SK-N-SH (cell line): Measurements from ENCODE around the gene TMEM234. TPM values are rescaled to one million over a fixed set of nuclear protein-coding genes. Genes with fewer than 3 reads are reported as not detected.
A peak's percentile ranks its signal among the peaks of the same experiment; 100 is the strongest.

Experiments used
- CTCF ChIA-PET: fragments of 300-600, 350-600 bp; formaldehyde crosslinking; extraction: SDS; loops from one replicate; lab custom pipeline; 2021; lab: Yijun Ruan, JAX
- POLR2A ChIA-PET: fragments of 350-600 bp; sonication (Branson Sonifier 250); formaldehyde crosslinking; extraction: SDS; loops from one replicate; lab custom pipeline; 2020; ENCODE audit warnings: antibody characterized with exemption, inconsistent platforms; lab: Yijun Ruan, JAX
- DNase-seq: peaks from one replicate; pipeline ENCODE4 v3.0.0; 2012
- H2AFZ ChIP-seq: fragments of 200-600 bp; sonication (generic); 2 replicates; pipeline ENCODE4 v1.8.1; 2016; ENCODE audit warnings: antibody characterized with exemption, mild to moderate bottlenecking, low read depth
- H3F3A ChIP-seq: fragments of 200-600 bp; sonication (generic); replicated peaks from 2 replicates; pipeline ENCODE3; 2016; ENCODE audit warnings: antibody characterized with exemption, mild to moderate bottlenecking; ENCODE audit not compliant: insufficient read depth
- H3K27ac ChIP-seq, 2 experiments: fragments of 200-500 bp in 1 of 2; fragments of 200-600 bp in 1 of 2; sonication (Bioruptor generic) in 1 of 2; sonication (generic), shearing (Covaris generic) in 1 of 2; 2 replicates each; pipeline versions ENCODE4 v1.5.1 to v1.6.1; 2014 to 2016; ENCODE audit warnings: low read depth in 2 of 2, inconsistent platforms in 1 of 2, low read length in 1 of 2, mild to moderate bottlenecking in 1 of 2, mixed read lengths in 1 of 2
- H3K27me3 ChIP-seq: fragments of 200-600 bp; sonication (generic), shearing (Covaris generic); 2 replicates; pipeline ENCODE4 v1.6.1; 2016; ENCODE audit warnings: mixed run types; ENCODE audit not compliant: insufficient read depth
- H3K36me3 ChIP-seq, 2 experiments: fragments of 200-500 bp in 1 of 2; fragments of 200-600 bp in 1 of 2; sonication (Bioruptor generic) in 1 of 2; sonication (generic) in 1 of 2; replicated peaks in 1 of 2; 2 replicates each; pipeline versions ENCODE3 to v1.5.1; 2014 to 2016; ENCODE audit warnings: low read length in 1 of 2, mild to moderate bottlenecking in 1 of 2; ENCODE audit not compliant: insufficient read depth in 2 of 2, control insufficient read depth in 1 of 2
- H3K4me1 ChIP-seq, 2 experiments: fragments of 200-500 bp in 1 of 2; fragments of 200-600 bp in 1 of 2; sonication (Bioruptor generic) in 1 of 2; sonication (generic), shearing (Covaris generic) in 1 of 2; 2 replicates each; pipeline versions ENCODE4 v1.5.1 to v1.6.1; 2014 to 2016; ENCODE audit warnings: low read depth in 1 of 2, low read length in 1 of 2, mixed run types in 1 of 2; ENCODE audit not compliant: insufficient read depth in 2 of 2, control insufficient read depth in 1 of 2
- H3K4me2 ChIP-seq: fragments of 200-600 bp; sonication (generic), shearing (Covaris generic); 2 replicates; pipeline ENCODE4 v1.6.1; 2017; ENCODE audit warnings: mixed run types
- H3K4me3 ChIP-seq, 2 experiments: fragments of 200-500 bp in 1 of 2; fragments of 200-600 bp in 1 of 2; sonication (Bioruptor generic) in 1 of 2; sonication (generic), shearing (Covaris generic) in 1 of 2; 2 replicates each; pipeline versions ENCODE4 v1.5.1 to v1.8.1; 2014 to 2016; ENCODE audit warnings: low read depth in 2 of 2, inconsistent platforms in 1 of 2, low read length in 1 of 2, mild to moderate bottlenecking in 1 of 2, mixed read lengths in 1 of 2, moderate library complexity in 1 of 2
- H3K79me2 ChIP-seq: fragments of 200-600 bp; sonication (generic); 2 replicates; pipeline ENCODE4 v1.8.1; 2017; ENCODE audit warnings: mild to moderate bottlenecking; ENCODE audit not compliant: insufficient read depth
- H3K9ac ChIP-seq: fragments of 200-600 bp; sonication (generic); 2 replicates; pipeline ENCODE4 v1.6.1; 2017; ENCODE audit warnings: mixed run types
- H3K9me2 ChIP-seq: fragments of 200-600 bp; sonication (generic); 2 replicates; pipeline ENCODE4 v1.6.1; 2017; ENCODE audit warnings: mixed run types
- H3K9me3 ChIP-seq: fragments of 200-600 bp; sonication (generic); 2 replicates; pipeline ENCODE4 v1.6.1; 2017; ENCODE audit warnings: mixed run types, mild to moderate bottlenecking, moderate library complexity
- H4K20me1 ChIP-seq: fragments of 200-600 bp; sonication (generic); 2 replicates; pipeline ENCODE4 v1.6.1; 2017; ENCODE audit warnings: mild to moderate bottlenecking, mixed run types; ENCODE audit not compliant: insufficient read depth
- CHD2 ChIP-seq: fragments of 150-350 bp; IDR thresholded peaks from 2 replicates; pipeline ENCODE4 v1.6.1; 2018; ENCODE audit warnings: low read length; ENCODE audit not compliant: partially characterized antibody
- FOSL2 ChIP-seq: IDR thresholded peaks from 2 replicates; pipeline ENCODE4 v1.4.0; 2012; ENCODE audit warnings: low read depth, mild to moderate bottlenecking, moderate library complexity, borderline replicate concordance
- FOXJ3 ChIP-seq: sonication (generic); formaldehyde crosslinking; IDR thresholded peaks from 2 replicates; pipeline ENCODE4 v1.5.1; 2020; ENCODE audit warnings: mild to moderate bottlenecking, missing genetic modification reagents
- FOXM1 ChIP-seq: IDR thresholded peaks from 2 replicates; pipeline ENCODE4 v1.4.0; 2012; ENCODE audit warnings: low read depth, mild to moderate bottlenecking
- GATA2 ChIP-seq: sonication (generic); formaldehyde crosslinking; IDR thresholded peaks from 2 replicates; pipeline ENCODE4 v1.5.0; 2020; ENCODE audit warnings: mild to moderate bottlenecking, missing genetic modification reagents
- MXI1 ChIP-seq: IDR thresholded peaks from 2 replicates; pipeline ENCODE4 v1.6.1; 2012; ENCODE audit warnings: mild to moderate bottlenecking, low read depth, low read length, improper control_type of control experiment
- NRF1 ChIP-seq: IDR thresholded peaks from 2 replicates; pipeline ENCODE4 v1.6.1; 2012; ENCODE audit warnings: low read depth, mild to moderate bottlenecking, low read length
- PBX3 ChIP-seq: IDR thresholded peaks from 2 replicates; pipeline ENCODE4; 2012
- POLR2AphosphoS5 ChIP-seq: IDR thresholded peaks from 2 replicates; pipeline ENCODE4 v1.6.1; 2012; ENCODE audit warnings: low read depth, low read length
- RAD21 ChIP-seq: IDR thresholded peaks from 2 replicates; pipeline ENCODE4 v1.6.1; 2012; ENCODE audit warnings: mild to moderate bottlenecking, low read length
- RFX5 ChIP-seq: IDR thresholded peaks from 2 replicates; pipeline ENCODE4 v1.6.1; 2012; ENCODE audit warnings: mild to moderate bottlenecking, improper control_type of control experiment, low read length
- RXRA ChIP-seq: IDR thresholded peaks from 2 replicates; pipeline ENCODE4 v1.4.0; 2012; ENCODE audit warnings: low read depth, mild to moderate bottlenecking, borderline replicate concordance
- SIN3A ChIP-seq: IDR thresholded peaks from 2 replicates; pipeline ENCODE4 v1.6.1; 2012; ENCODE audit warnings: low read depth, mild to moderate bottlenecking, low read length, moderate library complexity, borderline replicate concordance
- SMC3 ChIP-seq: IDR thresholded peaks from 2 replicates; pipeline ENCODE4 v1.6.1; 2012; ENCODE audit warnings: low read depth, low read length, improper control_type of control experiment
- TCF12 ChIP-seq: IDR thresholded peaks from 2 replicates; pipeline ENCODE4 v1.4.0; 2012
- YY1 ChIP-seq: IDR thresholded peaks from 2 replicates; pipeline ENCODE4 v1.4.0; 2012; ENCODE audit warnings: low read depth, mild to moderate bottlenecking
- ZBTB33 ChIP-seq: IDR thresholded peaks from 2 replicates; pipeline ENCODE4 v1.4.0; 2012; ENCODE audit warnings: low read depth, borderline replicate concordance
- WGBS: methylation state at CpG from one replicate; pipeline ENCODE4 v1.1.6; 2017; ENCODE audit warnings: low lambda C conversion rate; 5-methylcytosine and 5-hydroxymethylcytosine counted together
- polyA plus RNA-seq, 3 experiments: library from polyadenylated mRNA; depleted of rRNA; stranded (reverse); fragments of >200 nt; gene quantifications; 2 replicates each; pipeline ENCODE4 v1.2.3, GENCODE V29; 2012
- TF ChIP-seq, protein P1 (sequence below): fragments of 150-350 bp; IDR thresholded peaks from 2 replicates; pipeline ENCODE4 v1.6.1; 2016; ENCODE audit warnings: mild to moderate bottlenecking, low read depth, low read length
- TF ChIP-seq, protein P2 (sequence below): IDR thresholded peaks from 2 replicates; pipeline ENCODE4 v1.6.1; 2012; ENCODE audit warnings: mild to moderate bottlenecking, low read depth, low read length, moderate library complexity
- TF ChIP-seq, protein P3 (sequence below): fragments of 150-350 bp; IDR thresholded peaks from 2 replicates; pipeline ENCODE4 v1.6.1; 2017; ENCODE audit warnings: antibody characterized with exemption, low read length, low read depth, borderline replicate concordance
- TF ChIP-seq, protein P4 (sequence below): fragments of 200-600 bp; sonication (generic); IDR thresholded peaks from 2 replicates; pipeline ENCODE4 v1.6.1; 2017; ENCODE audit warnings: antibody characterized with exemption, mild to moderate bottlenecking, moderate library complexity

TMEM234 gene
- polyA plus RNA-seq, 1 of the 3 experiments (the other 2 are of a cell fraction) = 31.9 TPM

DNA sequence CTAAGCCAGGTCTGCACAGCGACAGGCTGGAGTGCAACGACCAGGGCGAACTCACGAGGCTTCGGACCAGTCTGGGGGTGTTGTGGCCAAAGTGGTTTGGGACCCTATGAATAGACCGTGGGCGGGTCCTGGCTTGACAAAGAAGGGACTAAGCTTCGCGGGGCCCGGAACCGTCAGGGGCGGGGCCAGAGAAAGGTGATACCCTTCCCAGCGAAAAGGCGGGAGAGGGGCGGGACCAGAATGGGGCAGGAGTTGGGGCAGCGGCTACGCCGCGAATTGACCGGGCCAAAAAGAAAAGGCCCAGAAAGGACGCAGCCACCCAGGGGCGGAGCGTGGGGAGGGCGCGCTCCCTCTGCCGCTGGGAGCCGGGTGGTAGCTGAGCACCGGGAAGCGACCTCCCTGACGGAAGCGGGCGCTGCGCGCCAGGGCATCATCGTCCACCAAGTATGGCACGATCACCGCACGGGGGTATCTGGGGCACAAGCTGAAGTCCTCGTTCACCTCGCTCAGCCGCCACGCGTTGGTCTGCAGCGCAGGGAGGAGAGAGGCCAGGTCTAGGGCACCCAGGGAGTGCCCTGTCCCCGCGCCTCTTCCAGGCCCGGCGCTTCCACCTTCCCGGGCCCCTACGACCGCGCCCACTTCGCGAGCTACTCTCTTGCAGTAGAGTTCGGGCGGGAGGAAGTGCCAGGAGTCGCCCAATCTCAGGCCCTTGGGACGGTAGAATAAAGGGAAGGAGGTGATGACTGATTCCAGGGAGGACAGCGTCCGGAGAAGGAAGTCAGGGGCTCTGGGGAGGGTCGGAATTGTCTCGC lies 18.2 kb upstream of the TMEM234 start:
- Histone ChIP-seq H2AFZ (peak overlapping the region; percentile 89; the same call in 1 of the 2 replicates), H3K4me2 (peak overlapping the region; percentile 83), H3K27ac (no peak overlapping the region; a peak in 1 of 4 replicates), H3K9me2 (no peaks in the 10 kb centered on the region), H3K9ac (peak overlapping the region; percentile 25; the same call in 1 of the 2 replicates), H3F3A (peaks cover 27% of the 10 kb centered on the region), H3K27me3 (no peaks in the 10 kb centered on the region), H3K4me3 (peak overlapping the region; percentile 51 to 57), H3K79me2 (no peaks in the 10 kb centered on the region), H3K36me3 (no peaks in the 10 kb centered on the region), H3K9me3 (no peaks in the 10 kb centered on the region), H4K20me1 (no peaks in the 10 kb centered on the region), H3K4me1 (peaks cover 12 to 13% of the 10 kb centered on the region in 2 experiments; a peak in 2 of 4 replicates)
- 24% methylated on average over 32 of the region's 62 CpGs for WGBS
- DNase-seq = peak; percentile 89
- ChIA-PET CTCF (interaction anchor here (0.7 to 3.7 kb wide), 16 partner anchors 8 to 214 kb away, joined by 3 to 24 read pairs (median 4); partner anchors contain the start of genes EIF3I, FAM167B, HDAC1 and MARCKSL1), POLR2A (interaction anchor here (0.5 to 2.1 kb wide), 8 partner anchors 11 to 95 kb away, joined by 3 to 14 read pairs (median 4); partner anchors contain the start of gene MARCKSL1)
- TF ChIP-seq CHD2 = no peak
- TF ChIP-seq FOXM1 = no peak
- no peak for TF ChIP-seq GATA2 (CRISPR knock-in tag)
- TF ChIP-seq NRF1 = no peak
- TF ChIP-seq MXI1 = peak; percentile 22; the same call in 1 of the 2 replicates
- no peak for TF ChIP-seq ZBTB33
- TF ChIP-seq FOXJ3 (CRISPR knock-in tag) = no peak
- TF ChIP-seq, protein P1, sequence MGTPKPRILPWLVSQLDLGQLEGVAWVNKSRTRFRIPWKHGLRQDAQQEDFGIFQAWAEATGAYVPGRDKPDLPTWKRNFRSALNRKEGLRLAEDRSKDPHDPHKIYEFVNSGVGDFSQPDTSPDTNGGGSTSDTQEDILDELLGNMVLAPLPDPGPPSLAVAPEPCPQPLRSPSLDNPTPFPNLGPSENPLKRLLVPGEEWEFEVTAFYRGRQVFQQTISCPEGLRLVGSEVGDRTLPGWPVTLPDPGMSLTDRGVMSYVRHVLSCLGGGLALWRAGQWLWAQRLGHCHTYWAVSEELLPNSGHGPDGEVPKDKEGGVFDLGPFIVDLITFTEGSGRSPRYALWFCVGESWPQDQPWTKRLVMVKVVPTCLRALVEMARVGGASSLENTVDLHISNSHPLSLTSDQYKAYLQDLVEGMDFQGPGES = no peak
- TF ChIP-seq PBX3 = no peak
- TF ChIP-seq, protein P2, sequence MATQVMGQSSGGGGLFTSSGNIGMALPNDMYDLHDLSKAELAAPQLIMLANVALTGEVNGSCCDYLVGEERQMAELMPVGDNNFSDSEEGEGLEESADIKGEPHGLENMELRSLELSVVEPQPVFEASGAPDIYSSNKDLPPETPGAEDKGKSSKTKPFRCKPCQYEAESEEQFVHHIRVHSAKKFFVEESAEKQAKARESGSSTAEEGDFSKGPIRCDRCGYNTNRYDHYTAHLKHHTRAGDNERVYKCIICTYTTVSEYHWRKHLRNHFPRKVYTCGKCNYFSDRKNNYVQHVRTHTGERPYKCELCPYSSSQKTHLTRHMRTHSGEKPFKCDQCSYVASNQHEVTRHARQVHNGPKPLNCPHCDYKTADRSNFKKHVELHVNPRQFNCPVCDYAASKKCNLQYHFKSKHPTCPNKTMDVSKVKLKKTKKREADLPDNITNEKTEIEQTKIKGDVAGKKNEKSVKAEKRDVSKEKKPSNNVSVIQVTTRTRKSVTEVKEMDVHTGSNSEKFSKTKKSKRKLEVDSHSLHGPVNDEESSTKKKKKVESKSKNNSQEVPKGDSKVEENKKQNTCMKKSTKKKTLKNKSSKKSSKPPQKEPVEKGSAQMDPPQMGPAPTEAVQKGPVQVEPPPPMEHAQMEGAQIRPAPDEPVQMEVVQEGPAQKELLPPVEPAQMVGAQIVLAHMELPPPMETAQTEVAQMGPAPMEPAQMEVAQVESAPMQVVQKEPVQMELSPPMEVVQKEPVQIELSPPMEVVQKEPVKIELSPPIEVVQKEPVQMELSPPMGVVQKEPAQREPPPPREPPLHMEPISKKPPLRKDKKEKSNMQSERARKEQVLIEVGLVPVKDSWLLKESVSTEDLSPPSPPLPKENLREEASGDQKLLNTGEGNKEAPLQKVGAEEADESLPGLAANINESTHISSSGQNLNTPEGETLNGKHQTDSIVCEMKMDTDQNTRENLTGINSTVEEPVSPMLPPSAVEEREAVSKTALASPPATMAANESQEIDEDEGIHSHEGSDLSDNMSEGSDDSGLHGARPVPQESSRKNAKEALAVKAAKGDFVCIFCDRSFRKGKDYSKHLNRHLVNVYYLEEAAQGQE = no peak
- peak; percentile 34; the same call in 1 of the 2 replicates for TF ChIP-seq POLR2AphosphoS5
- TF ChIP-seq SMC3 = no peak
- TF ChIP-seq, protein P3, sequence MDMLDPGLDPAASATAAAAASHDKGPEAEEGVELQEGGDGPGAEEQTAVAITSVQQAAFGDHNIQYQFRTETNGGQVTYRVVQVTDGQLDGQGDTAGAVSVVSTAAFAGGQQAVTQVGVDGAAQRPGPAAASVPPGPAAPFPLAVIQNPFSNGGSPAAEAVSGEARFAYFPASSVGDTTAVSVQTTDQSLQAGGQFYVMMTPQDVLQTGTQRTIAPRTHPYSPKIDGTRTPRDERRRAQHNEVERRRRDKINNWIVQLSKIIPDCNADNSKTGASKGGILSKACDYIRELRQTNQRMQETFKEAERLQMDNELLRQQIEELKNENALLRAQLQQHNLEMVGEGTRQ = no peak
- TF ChIP-seq SIN3A = no peak
- no peak for TF ChIP-seq RFX5
- no peak for TF ChIP-seq YY1
- TF ChIP-seq FOSL2 = no peak
- TF ChIP-seq TCF12 = no peak
- TF ChIP-seq RXRA = no peak
- peak; percentile 27 for TF ChIP-seq RAD21
- TF ChIP-seq, protein P4, sequence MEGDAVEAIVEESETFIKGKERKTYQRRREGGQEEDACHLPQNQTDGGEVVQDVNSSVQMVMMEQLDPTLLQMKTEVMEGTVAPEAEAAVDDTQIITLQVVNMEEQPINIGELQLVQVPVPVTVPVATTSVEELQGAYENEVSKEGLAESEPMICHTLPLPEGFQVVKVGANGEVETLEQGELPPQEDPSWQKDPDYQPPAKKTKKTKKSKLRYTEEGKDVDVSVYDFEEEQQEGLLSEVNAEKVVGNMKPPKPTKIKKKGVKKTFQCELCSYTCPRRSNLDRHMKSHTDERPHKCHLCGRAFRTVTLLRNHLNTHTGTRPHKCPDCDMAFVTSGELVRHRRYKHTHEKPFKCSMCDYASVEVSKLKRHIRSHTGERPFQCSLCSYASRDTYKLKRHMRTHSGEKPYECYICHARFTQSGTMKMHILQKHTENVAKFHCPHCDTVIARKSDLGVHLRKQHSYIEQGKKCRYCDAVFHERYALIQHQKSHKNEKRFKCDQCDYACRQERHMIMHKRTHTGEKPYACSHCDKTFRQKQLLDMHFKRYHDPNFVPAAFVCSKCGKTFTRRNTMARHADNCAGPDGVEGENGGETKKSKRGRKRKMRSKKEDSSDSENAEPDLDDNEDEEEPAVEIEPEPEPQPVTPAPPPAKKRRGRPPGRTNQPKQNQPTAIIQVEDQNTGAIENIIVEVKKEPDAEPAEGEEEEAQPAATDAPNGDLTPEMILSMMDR = peak; percentile 24
